A204.1 (cell line): ENCODE results near the gene CRYBB1.

Experiments used
- FAIRE-seq: peaks from 2 replicates; lab custom pipeline; 2012; peaks lifted over from hg19 to GRCh38; lab: Jason Lieb, UNC

CRYBB1 gene

GRCh38 chr22:26617271-26618199 lies at the start of gene CRYBB1:
CRYBB1 (minus strand) TSS chr22:26618027; CDS start chr22:26616319, 1,708 bp downstream.
- no peak for FAIRE-seq

- FAIRE-seq: no peak
Measured at GRCh38 chr22:26667140-26667539, 49.3 kb upstream of the CRYBB1 start.

- no peak for FAIRE-seq
Measured at GRCh38 chr22:26665813-26666231, 48.0 kb upstream of the CRYBB1 start.

- no peak for FAIRE-seq
Measured at GRCh38 chr22:26663374-26663923, 45.6 kb upstream of the CRYBB1 start.

GRCh38 chr22:26662160-26662559 lies 44.3 kb upstream of the CRYBB1 start:
- no peak for FAIRE-seq

GRCh38 chr22:26660961-26661578 lies 43.2 kb upstream of the CRYBB1 start:
- no peak for FAIRE-seq

GRCh38 chr22:26660356-26660755 lies 42.5 kb upstream of the CRYBB1 start:
- no peak for FAIRE-seq

GRCh38 chr22:26658671-26659478 lies 41.0 kb upstream of the CRYBB1 start:
- FAIRE-seq: no peak

GRCh38 chr22:26658161-26658560 lies 40.3 kb upstream of the CRYBB1 start:
- no peak for FAIRE-seq

- no peak for FAIRE-seq
Measured at GRCh38 chr22:26656891-26657851, 39.3 kb upstream of the CRYBB1 start, which contains the start of gene MIAT. MIAT (plus strand) TSS chr22:26657588.

- no peak for FAIRE-seq
Measured at GRCh38 chr22:26651815-26652214, 34.0 kb upstream of the CRYBB1 start.

- FAIRE-seq: no peak
Measured at GRCh38 chr22:26650722-26651421, 33.0 kb upstream of the CRYBB1 start.

- no peak for FAIRE-seq
Measured at GRCh38 chr22:26648528-26649388, 30.9 kb upstream of the CRYBB1 start.

GRCh38 chr22:26648011-26648497 lies 30.2 kb upstream of the CRYBB1 start:
- FAIRE-seq: no peak

- no peak for FAIRE-seq
Measured at GRCh38 chr22:26646158-26646557, 28.3 kb upstream of the CRYBB1 start.

GRCh38 chr22:26643418-26644100 lies 25.7 kb upstream of the CRYBB1 start:
- no peak for FAIRE-seq

- FAIRE-seq: no peak
Measured at GRCh38 chr22:26642465-26643417, 24.9 kb upstream of the CRYBB1 start.
